NCI-H2081 treated with DMSO at 0.1 percent for 48 hours (cell line): ENCODE measurements around the gene TFG.

Experiments used
- DNase-seq: peaks from one replicate; lab custom pipeline; 2025; lab: John Stamatoyannopoulos, UW

TFG gene

GRCh38 chr3:100754563-100755334, 45.5 kb downstream of the TFG start:
- DNase-seq, result no peak

GRCh38 chr3:100756441-100756840, 47.1 kb downstream of the TFG start:
- DNase-seq, result no peak

GRCh38 chr3:100759159-100759558, 49.9 kb downstream of the TFG start:
- DNase-seq, result no peak

- DNase-seq, result no peak
These were observed 50.7 kb downstream of the TFG start for GRCh38 chr3:100759950-100760349.

GRCh38 chr3:100760377-100760776, 51.1 kb downstream of the TFG start:
- no peak for DNase-seq

GRCh38 chr3:100761211-100761942, 52.1 kb downstream of the TFG start:
- DNase-seq, result no peak

GRCh38 chr3:100761951-100762350, 52.7 kb downstream of the TFG start:
- no peak for DNase-seq

- DNase-seq, result no peak
These were observed 56.2 kb downstream of the TFG start for GRCh38 chr3:100765437-100765975.

- no peak for DNase-seq
These were observed 56.8 kb downstream of the TFG start for GRCh38 chr3:100766069-100766468.

- no peak for DNase-seq
These were observed 60.4 kb downstream of the TFG start for GRCh38 chr3:100769693-100770092.

GRCh38 chr3:100775226-100775625, 65.9 kb downstream of the TFG start:
- no peak for DNase-seq

- no peak for DNase-seq
These were observed 66.4 kb downstream of the TFG start for GRCh38 chr3:100775669-100776068.

- DNase-seq, result no peak
These were observed 66.9 kb downstream of the TFG start for GRCh38 chr3:100776097-100776729.

- no peak for DNase-seq
These were observed 67.5 kb downstream of the TFG start for GRCh38 chr3:100776746-100777145.

GRCh38 chr3:100777271-100777670, 68.0 kb downstream of the TFG start:
- DNase-seq, result no peak

GRCh38 chr3:100779480-100779879, 70.2 kb downstream of the TFG start:
- no peak for DNase-seq

- no peak for DNase-seq
These were observed 70.9 kb downstream of the TFG start for GRCh38 chr3:100780071-100780622.

- no peak for DNase-seq
These were observed 72.0 kb downstream of the TFG start for GRCh38 chr3:100781301-100781700.

GRCh38 chr3:100782348-100782747, 73.1 kb downstream of the TFG start:
- no peak for DNase-seq

- DNase-seq, result no peak
These were observed 73.6 kb downstream of the TFG start for GRCh38 chr3:100782906-100783305.

GRCh38 chr3:100783619-100784018, 74.3 kb downstream of the TFG start:
- no peak for DNase-seq

GRCh38 chr3:100789579-100789978, 80.3 kb downstream of the TFG start:
- no peak for DNase-seq
